ENCODE measurements around the gene LY6G5C. TPM values are rescaled to one million over a fixed set of nuclear protein-coding genes. Genes with fewer than 3 reads are reported as not detected.

The LY6G5C gene, protein sequence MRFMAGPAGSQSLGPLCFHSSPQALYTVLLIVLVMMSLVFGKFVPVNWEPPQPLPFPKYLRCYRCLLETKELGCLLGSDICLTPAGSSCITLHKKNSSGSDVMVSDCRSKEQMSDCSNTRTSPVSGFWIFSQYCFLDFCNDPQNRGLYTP
- 1.1 to 2.0 TPM (median 1.6 TPM) in 5 replicates for total RNA-seq (2022; extraction: Qiagen RNA extraction)

DNA sequence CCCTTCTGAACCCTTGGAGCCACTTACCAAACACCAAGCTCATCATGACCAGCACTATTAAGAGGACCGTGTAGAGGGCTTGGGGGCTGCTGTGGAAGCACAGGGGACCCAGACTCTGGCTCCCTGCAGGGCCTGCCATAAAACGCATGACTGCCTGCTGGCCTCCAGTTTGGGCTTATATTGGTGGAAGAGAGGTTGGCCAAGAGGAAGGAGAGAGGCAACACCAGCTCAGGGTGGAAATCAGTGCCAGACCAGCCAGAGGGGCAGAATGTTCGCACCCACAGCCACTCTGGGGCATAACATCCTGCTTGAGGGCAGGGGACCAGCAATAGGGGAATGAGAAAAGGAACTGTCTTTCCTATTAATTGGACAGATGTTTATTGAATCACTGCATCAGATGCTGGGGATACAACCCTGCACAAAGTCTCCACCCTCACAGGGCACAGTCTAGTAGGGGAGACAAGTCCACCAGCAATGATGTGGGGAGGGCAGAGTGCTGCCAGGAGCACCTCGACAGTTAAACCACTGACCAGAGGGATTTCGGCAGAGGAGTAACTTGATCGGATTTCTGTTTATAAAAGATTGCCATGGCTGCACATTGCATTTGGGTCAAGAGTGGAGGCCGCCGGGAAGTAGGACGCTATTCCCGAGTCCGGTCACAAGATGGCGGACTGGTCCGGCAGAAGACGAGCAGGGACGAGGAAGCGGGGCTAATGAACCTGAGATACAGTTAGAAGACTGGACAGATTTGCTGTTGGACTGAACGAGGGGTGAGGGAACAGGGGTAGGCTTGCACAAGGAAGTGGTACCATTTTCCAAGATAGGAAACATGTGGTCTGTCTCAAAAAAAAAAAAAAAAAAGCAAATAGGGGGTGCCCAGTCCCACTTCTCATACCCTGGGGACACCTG is at the start of gene LY6G5C:
LY6G5C (minus strand) TSS at position 842 of the 909 bp plus-strand sequence; CDS start at position 148, 694 bp downstream.

DNA sequence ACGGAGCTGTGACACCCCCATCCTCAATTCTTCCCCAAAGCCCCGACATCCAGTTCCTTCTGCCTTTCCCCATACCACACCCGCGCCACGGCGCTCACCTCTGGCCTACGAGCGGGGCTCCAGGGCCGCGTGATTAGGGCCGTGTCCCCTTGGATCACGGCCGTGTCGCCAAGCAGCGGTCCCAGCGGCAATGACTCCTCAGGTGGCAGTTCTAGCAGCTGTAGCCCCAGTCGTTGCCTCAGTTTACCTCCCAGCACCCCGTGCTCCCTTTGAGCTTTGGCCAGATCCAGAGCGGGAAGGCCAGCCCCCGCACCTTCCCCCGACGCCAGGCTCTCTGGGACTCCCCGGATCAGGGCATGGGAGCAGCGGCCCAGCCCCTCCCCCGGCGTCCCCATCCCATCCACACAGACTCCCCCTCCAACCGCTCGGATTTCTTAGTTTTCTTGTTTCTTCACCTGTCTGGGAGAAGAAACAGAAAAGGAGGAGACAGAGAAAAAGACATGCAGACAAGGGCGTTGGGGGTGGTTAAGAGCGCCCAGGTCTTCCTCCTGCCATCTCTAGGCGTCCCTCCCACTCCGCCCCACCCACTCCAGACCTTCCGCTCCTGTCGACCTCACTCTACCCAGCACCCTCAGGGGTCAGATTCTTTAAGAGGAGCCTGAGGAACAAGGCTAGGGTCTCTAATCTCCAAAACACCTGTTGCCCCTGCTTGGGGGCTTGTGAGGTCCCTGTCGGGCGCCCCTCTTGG is 48.1 kb upstream of the LY6G5C start, which contains the start of gene DDAH2:
DDAH2 (minus strand) TSS at position 533 of the 748 bp plus-strand sequence; CDS start at position 395, 138 bp downstream.

DNA sequence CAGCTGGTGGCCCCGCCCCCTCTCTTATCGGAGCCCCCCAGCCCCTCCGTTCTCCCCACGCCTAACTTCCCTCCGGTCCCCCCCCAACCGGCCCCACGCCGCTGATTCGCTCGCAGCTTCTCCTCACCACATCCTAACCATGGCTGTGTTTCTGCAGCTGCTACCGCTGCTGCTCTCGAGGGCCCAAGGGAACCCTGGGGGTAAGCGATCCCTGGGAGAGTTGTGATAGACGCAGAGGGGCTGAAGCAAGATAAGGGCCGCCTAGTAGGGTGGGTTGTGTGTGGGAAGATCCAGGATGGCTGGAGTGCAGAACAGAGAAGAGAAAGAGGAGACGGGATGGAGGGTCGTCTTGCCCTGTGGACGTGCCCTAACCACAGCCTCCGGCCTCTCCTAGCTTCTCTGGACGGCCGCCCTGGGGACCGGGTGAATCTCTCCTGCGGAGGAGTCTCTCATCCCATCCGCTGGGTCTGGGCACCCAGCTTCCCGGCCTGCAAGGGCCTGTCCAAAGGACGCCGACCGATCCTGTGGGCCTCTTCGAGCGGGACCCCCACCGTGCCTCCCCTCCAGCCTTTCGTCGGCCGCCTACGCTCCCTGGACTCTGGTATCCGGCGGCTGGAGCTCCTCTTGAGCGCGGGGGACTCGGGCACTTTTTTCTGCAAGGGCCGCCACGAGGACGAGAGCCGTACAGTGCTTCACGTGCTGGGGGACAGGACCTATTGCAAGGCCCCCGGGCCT is 42.5 kb upstream of the LY6G5C start, which contains the start of gene MPIG6B:
MPIG6B (plus strand) TSS at position 129 of the 735 bp plus-strand sequence; CDS start at position 140, 11 bp downstream.

DNA sequence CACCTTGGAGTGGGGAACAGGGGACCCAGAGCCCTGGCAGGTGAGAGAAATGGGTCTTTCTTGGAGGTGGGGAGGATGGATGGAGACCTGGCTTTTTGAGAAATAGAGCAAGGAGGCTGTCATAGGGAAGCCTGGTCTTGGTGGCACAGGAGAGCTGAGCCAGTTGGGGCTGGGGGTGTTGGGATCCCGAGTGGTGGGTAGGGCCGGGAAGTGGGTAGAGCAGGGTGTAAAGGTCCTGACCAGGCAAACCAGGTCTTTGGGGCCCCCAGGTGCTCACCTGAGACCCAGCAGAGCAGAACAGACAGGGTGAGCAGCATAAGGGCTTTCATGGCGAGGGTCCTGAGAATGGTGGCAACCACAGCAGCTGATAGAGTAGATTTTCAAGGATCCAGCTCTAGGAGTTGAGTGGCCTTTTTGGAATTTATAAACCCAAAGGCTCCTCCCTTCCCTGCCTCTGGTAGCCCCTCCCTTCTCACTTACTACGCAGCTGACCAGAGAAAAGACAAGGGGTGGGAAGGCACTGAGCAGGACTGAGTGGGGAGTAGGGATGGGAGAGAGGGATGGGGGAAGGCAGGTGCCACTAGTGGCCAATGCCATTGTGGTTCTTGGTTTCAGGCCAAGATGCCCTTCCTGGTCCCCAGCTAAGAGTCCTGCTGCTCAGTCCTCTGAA is 40.6 kb upstream of the LY6G5C start, which contains the start of gene LY6G6C:
LY6G6C (minus strand) TSS at position 396 of the 670 bp plus-strand sequence; CDS start at position 329, 67 bp downstream.

DNA sequence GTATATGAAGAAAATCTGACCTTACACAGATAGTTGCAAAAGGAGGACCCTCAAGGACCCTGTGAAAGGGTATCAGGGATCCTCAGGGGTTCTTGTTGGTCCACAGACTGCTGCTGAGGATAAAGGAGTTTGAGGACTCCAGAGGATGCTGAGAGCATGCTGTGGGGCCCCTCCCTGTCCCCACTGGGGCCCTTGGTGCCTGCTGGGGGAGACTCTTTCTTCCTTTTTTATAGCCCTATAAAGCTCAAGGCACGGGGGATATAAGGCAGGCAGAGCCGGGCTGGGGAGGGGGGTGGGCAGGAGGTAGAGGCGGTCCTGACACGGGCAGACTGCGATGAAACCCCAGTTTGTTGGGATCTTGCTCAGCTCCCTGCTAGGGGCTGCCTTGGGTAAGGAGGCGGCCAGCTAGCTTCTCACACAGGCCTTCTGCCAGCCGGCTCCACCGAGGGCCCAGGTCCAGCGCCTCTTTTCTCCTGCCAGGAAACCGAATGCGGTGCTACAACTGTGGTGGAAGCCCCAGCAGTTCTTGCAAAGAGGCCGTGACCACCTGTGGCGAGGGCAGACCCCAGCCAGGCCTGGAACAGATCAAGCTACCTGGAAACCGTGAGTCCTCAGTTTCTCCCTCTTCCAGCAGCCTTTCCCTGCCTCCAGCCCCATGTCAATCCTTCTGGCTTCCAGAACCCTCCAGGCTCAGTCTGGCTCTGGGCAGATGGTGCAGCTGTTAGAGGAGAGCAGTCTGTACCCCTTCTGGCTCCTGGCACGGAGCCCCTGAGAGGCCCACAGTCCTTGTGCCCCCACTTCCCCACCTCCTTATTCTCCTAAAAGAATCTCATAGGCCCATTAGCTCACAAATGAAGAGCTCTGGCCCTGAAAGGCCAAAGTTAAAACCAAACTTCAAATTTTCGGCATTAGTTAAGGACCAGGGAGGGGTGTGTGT is 34.4 kb upstream of the LY6G5C start, which contains the start of gene LY6G6D:
LY6G6D (plus strand) TSS at position 327 of the 937 bp plus-strand sequence; CDS start at position 335, 8 bp downstream.

DNA sequence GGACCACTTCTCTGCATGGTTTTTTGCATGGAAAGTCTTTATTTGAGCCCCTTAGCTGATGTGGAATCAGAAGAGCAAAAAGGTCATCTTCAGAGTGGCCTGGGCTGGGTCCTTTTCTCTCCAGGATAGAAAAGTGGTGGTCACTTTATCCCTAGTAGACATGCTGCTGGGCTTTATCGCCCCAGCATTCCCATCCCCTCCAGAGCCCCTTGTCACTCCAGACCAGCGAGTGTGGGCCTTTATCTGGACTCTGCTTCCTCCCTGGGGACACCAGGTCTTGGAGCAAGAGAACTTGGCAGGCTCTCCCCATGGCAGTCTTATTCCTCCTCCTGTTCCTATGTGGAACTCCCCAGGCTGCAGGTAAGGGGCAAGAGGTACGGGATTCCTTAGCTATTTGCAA is 25.7 kb upstream of the LY6G5C start, which contains the start of gene LY6G6F:
LY6G6F (plus strand) TSS at position 268 of the 400 bp plus-strand sequence; CDS start at position 309, 41 bp downstream.

DNA sequence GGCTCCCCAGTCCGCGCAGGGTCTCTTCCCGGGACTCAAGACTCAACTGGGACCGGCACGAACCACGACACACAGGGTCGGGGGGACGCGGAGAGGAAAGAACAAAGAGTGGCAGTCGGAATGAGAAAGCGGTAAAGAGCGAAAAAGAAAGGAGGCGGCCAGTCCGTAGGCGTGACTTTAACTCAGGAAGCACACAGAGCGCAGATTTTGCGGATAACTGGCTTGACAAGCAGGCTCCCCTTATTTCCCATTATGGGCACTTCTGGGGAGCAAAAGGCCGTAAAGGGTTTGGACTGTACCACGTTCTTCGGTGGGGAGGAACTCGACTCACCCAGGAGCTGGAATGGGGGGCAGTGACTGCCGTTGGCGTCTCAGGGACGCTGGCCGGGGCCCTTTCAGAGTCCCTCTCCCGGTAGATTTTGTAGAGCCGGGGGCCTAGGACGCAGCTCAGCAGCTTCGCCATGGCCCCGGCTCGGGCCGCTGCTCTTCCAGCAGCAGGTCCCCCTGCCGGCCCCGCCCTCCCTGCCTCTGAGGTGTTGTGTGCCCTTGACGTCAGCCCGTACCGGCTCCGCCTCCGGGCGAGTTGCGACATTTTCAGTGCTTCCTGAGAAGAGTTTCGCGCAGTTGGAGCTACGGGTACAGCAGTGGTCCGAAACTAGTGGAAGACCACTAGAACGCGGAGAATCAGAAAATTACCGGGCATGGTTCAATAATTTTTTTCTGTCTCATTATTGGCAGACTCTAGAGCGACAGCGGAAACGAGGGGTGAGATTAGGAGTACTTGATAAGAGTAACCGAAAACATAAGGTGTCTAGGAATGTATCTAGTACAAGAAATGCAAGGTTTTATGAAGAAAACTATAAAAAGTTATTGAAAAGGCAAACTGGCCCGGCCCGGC is 22.2 kb upstream of the LY6G5C start, which contains the start of gene ABHD16A:
ABHD16A (minus strand) TSS at position 506 of the 898 bp plus-strand sequence; CDS start at position 463, 43 bp downstream.

DNA sequence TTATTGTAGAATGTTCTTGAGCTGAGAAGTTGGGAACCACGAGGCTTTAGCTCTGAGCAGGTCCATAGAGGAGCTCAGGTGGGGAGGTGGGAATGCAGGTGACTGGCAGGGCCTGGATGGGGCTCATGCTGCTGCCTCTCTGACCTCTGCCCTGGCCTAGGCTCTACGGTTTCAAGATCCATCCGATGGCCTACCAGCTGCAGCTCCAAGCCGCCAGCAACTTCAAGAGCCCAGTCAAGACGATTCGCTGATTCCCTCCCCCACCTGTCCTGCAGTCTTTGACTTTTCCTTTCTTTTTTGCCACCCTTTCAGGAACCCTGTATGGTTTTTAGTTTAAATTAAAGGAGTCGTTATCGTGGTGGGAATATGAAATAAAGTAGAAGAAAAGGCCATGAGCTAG is 11.2 kb downstream of the LY6G5C start, which contains the start of gene LY6G5B:
LY6G5B (plus strand) TSS at position 301 of the 400 bp plus-strand sequence. CDS start 975 bp downstream, outside the sequence.

DNA sequence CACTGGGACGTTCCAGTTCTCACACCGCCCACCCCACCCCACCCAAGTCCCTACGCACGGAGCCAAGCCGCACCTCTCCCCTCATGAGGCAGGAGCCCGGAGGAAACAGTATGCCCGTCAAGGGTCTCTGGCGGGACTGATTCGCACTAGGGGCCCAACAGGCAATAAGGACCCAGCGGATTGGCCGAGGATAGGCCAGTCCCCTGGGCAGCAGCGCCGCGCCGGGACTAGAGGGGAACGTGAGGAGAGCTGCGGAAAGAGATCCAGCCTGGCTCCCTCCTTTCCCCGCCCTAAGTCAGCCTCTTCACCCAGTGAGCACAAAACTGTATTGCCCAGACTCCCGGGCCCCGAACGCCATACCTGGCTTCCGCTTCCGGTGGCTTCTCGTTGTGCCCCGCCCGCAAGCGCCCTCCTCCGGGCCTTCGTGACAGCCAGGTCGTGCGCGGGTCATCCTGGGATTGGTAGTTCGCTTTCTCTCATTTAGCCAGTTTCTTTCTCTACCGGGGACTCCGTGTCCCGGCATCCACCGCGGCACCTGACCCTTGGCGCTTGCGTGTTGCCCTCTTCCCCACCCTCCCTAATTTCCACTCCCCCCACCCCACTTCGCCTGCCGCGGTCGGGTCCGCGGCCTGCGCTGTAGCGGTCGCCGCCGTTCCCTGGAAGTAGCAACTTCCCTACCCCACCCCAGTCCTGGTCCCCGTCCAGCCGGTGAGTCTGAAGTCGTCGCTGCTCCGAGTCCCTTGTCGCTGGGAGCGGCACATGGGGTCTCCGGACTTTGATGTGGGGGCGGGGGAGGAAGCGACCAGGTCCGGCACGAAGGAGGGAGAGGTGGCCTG is 15.1 kb downstream of the LY6G5C start, which contains the start of gene CSNK2B:
CSNK2B (plus strand) TSS at position 580 of the 836 bp plus-strand sequence. CDS start 752 bp downstream, outside the sequence.

DNA sequence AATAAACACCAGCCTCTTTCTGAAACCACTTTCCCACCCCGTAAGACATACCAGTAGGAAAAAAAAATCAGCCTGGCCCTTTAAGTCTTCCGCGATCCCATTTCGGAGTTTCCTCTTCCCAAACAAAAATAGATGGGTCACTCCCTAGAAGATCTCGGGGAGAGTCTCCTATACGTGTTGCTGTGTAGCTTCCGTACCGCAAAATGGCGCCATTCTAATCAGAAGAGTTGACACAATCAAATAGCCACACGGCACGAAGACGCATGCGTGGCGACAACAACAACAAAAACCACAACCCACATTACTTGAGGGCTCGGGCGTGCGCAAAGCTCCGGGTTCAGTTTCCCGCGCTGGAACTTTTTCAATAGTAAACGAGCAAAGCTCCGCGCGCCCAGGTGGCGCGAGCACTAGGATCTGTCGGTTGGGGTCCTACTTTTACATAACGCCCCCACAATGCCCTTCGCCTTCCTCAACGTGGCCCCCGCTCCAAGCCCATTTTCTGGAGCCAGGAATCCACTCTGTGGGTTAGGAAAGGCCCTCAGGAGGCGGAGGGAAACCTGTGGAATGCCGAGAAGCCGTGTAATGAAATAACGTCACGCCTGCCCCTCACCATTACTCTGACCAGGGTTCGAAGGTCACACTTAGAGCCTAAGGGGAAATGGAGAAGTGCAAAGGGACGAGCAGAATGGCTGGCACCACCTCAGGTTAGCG is 15.9 kb downstream of the LY6G5C start, which contains the start of gene GPANK1:
GPANK1 (minus strand) TSS at position 208 of the 711 bp plus-strand sequence. CDS start 519 bp downstream, outside the sequence.

DNA sequence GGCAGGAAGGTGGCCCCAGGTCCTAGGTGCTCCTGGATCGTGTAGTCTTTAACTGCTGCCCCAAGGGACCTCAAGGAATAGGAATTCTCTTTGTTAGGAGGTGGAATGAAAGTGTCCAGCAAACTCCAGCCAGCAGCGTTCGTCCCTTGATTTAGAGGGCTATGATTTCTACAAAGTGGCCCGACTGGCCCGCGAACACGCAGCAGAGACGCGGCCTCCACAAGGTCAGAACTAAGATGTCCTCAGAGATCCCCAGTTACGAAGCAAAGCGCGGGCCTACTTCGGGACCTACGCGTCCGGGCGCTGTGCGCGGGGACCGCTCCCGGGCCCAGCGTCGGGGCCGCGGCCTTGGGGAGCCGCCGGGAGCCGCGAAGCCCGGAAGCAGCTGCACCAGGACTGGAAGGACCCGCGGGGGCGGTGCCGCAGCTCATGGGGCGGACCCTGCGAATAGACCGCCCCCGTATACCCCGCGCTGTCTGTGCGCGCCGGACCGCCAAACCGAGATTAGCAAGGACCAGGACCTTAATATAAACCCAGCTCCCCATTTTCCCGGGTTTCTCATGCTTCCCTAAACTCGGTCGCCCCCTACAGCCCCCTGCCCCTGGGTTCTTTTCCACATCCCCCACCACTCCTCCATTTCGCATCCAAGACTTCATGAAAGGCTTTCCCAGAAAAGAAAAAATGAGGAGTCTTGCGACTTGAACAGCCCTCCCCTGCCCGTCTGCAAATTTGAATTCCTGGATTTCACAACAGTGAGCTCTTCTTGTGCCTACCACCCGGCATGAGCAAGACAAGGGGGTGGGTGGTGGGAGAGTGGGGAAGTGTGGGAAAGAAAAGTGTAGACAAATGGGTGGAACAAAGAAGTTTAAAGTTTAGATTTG is 20.2 kb downstream of the LY6G5C start, which contains the start of gene C6orf47:
C6orf47 (minus strand) TSS at position 398 of the 881 bp plus-strand sequence. CDS start 831 bp downstream, outside the sequence.

DNA sequence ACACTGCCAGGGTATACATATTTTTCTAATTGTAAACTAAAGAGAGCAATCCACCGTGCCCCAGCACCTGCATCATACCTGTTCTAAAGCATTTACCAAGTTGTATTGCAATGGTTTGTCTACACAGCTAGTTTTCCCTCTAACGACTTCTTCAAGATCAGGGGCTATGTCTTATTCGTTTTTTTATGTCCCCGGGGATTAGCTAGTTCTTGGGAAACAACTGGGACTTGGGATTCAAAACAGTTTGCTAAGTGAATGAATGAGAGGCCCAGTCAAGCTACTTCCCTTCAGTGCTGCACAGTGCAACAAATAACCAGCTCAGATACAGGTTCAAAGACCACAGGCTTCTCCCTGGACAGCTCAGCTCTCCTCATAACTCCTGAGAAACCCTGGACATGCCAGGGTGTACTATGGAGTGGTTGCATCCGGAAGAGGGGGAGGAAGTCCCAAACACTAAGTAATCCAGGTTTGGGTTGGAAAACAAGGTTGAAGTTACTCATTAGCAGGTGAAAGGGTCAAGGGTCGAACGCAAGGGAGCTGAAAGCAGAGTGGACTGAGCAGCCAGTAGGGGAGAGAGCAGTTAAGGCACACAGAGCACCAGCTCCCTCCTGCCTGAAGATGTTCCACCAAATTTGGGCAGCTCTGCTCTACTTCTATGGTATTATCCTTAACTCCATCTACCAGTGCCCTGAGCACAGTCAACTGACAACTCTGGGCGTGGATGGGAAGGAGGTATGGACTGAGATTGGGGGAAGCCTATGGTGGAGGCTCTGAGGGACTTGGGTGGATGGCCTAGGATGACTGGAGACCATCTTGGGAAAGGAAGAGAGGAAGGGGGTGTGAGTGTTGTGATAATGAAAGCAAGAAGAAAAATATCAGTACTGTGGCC is 25.3 kb downstream of the LY6G5C start, which contains the start of gene APOM:
APOM (plus strand) TSS at position 546 of the 889 bp plus-strand sequence; CDS start at position 619, 73 bp downstream.

